Measurements from ENCODE around the gene APPL1.

APPL1 gene

GRCh38 chr3:57227204-57227929, at the start of gene APPL1:
Gene APPL1, plus strand, starts transcription at chr3:57227729. Its CDS starts 155 bp downstream, at chr3:57227884.
- peak; percentile 92 to 96 for DNase-seq

DNA sequence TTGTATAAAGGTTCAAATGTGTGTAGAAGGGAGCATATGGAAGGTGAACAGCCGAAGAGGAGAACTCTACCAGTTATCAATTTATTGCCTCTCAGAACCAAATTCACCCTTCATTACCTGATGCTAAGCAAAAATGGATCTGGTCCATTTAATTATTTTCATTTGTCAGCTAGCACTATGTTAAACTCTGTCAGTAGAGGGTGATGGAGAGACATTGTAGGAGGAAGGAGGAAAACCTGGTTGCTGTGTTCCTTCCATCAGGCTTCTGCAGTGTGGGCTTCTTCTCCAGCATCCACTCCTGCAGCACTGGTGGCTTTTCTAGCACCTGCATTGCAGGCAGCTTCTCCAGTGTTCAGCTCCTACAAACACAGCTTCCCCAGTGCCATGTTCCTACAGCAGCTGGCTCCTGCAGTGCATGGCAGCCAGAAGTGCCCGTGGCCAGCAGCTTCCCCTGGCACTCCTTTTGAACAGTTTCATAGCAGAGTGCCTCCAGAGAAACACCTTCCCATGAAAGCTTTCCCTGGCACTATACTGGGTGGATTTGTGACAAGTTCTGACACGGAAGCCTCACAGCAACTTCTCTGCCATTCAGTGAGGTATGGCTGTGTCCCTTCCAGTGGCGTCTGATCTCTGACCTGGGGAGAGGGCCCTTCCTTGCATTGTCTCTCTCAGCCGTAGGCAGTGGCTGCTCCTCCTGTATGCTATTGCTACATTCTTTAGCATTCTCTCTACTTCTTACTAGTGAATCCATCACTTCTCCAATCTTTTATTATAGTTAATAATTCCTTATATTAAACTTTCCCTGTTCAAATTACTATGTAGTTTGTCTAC, 47.7 kb upstream of the APPL1 start:
- DNase-seq: no peak

GRCh38 chr3:57184526-57184925, 43.0 kb upstream of the APPL1 start:
- no peak for DNase-seq

- no peak for DNase-seq
These were observed 35.5 kb upstream of the APPL1 start for GRCh38 chr3:57192028-57192427.

DNA sequence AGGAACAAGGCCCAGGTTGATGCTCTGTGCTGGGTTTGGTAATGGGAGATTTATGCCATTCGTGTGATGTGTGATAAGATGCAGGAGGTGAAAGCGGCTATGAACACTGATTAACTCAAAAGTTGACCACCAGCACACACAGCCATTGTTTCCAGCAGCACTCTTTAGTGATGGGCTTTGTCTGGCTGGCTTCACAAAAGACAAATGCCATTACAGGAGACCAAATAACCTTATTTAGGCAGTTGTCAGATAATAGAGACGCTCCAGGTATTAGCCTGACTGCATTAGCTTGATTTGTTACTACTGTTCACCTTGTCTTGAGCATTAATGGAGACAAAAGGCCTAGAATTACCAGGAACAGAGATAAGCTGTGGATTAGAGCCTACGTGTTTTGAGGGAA, 32.9 kb upstream of the APPL1 start:
- no peak for DNase-seq

DNA sequence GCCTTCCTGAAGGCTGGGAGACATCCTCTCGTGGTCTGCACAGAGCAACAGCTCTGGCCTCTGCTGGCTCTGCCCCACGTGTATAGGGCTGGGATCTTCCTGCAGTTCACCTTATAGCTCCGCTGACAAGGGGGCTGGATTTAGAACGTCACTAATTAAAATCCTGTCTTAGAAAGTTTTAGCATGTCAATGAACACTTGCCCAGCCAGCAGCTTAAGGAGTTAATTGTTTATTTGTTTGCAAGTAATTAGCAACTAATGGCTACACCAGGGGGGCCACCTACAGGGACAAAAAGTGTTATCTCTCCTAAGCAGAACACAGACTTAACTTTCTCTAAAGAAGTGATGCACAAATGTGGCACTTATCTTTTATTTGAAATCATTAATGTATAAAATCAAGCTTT, 27.6 kb upstream of the APPL1 start, which contains the start of gene HESX1:
HESX1 (minus strand) TSS at position 84 of the 403 bp plus-strand sequence; CDS start at position 24, 60 bp downstream.
- no peak for DNase-seq

DNA sequence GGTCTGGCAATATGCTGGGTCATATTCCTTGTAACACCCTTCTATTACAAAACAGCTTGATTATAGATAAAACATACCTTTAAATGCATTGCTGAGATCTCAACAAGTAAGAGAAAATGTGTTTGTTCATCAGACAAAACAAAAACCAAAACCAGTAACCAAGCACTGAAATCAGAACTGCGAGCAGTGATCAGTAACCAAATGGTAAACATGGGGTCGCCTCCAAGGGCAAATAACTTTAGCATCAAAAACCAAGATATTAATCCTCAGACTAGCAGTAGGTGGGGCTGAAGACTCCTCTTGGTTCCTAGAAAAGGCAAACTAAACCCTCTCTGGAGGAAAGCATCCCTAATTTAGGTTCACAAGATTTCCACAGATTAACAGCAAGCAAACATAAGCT, 21.1 kb upstream of the APPL1 start:
- DNase-seq: no peak

GRCh38 chr3:57221883-57222282, 5.6 kb upstream of the APPL1 start:
- DNase-seq: no peak

GRCh38 chr3:57224856-57225255, 2.7 kb upstream of the APPL1 start:
- no peak for DNase-seq

DNA sequence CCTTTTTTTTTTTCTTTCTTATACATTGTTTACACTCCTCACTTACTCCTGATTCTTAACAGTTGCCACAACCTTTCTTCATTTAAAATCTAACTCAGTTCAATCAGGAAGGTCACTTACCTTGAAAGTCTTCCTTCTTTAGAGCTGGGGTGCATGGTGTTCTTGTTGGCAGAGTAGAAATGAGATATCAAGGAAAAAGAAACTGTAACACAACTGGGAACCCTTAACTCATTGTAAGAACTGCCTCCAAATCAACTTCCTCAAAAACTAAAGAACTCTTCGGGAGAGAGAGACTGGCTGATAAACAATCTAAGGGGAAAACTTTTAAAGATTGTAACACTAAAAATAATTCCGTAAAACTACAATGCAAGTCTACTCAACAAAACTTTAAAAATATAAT, 1.4 kb upstream of the APPL1 start:
- no peak for DNase-seq

GRCh38 chr3:57227930-57228751, 612 bp downstream of the APPL1 start:
- peak; percentile 54 to 62 for DNase-seq

DNA sequence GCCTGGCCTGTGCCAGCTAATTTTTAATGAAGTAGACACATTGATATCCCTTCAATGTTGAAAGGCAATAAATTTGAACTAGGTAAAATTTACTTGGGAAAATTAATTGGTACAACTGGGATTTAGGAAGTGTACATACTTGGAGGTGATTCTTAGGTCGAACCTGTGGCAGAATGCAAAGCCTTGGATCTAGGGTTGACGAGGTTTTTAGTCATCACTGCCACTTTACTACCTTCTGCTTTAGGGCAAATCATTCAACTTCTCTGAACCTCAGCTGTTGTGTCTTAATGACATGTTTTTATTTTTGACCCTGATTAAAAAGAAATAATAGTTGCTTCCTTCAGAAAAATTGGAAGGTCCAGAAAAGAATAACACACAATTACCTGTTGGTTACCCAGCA, 2.5 kb downstream of the APPL1 start:
- DNase-seq: no peak

DNA sequence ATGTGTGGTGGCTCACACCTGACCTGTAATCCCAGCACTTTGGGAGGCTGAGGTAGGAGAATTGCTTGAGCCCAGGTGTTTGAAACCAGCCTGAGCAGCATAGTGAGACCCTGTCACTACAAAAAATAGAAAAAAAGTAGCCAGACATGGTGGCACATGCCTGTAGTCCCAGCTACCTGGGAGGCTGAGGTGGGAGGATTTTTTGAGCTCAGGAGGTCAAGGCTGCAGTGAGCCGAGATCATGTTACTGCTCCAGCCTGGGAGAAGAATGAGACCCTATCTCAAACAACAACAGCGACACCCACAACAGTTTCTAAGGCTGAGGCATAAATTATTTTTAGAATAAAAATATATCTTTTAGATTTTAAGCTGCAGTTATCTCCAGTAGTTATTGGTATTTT, 6.3 kb downstream of the APPL1 start:
- no peak for DNase-seq

GRCh38 chr3:57234613-57235575, 7.4 kb downstream of the APPL1 start:
- DNase-seq: no peak

DNA sequence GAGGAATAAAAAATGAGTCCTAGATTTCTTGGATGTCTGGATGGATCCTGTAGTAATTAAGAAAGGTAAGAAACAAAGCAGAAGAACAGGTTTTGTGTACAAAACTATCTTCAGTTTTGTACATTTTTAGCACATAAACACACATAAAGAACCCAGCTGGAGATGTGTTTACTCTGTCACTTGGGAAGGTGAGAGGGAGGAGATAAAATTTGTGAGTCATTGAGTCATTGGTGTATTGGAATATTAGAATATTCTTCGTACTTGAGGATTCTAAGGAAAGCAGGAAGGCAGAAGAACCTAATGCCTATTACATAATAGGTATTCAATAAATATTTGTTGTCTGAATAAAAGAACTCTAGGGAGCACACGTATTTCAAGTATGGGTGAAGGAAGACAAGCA, 17.4 kb downstream of the APPL1 start:
- no peak for DNase-seq

- no peak for DNase-seq
These were observed 24.9 kb downstream of the APPL1 start for GRCh38 chr3:57252404-57252803.

DNA sequence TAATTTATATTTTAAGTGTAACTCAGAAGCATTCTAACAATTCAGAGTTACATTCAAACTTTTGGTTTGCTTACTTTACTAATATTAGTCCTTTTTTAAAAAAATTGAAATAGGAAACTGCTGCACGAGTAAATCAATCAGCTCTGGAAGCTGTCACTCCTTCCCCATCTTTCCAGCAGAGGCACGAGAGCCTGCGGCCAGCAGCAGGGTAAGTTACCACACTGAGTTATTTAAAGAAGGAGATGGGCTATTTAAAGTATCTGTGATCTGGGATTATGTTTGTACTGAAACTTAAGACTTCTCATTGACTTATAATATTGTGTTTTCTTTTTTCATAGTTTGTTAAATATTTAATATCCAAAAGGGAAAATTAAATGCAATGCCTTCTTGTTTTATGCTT, 29.3 kb downstream of the APPL1 start:
- DNase-seq: no peak

DNA sequence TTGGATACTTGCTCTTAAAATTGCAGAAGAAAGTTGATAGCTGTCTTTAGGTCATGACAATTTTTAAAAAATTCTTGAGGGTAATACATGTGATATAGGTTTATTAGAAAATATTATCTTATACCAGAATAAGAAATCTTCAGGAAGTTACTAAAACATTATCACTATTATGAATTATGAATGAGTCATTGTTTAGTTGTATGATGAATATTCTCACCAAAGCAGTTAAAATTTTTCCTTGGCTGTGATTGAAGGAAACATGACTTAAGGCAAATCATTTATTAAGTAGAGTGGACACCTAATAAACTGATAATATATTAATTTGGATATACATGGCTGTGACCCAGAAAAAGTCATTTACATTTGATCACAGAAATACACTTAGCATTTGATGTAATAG, 30.1 kb downstream of the APPL1 start:
- no peak for DNase-seq

GRCh38 chr3:57261119-57261518, 33.6 kb downstream of the APPL1 start:
- DNase-seq: no peak

GRCh38 chr3:57261929-57262328, 34.4 kb downstream of the APPL1 start:
- DNase-seq: no peak

DNA sequence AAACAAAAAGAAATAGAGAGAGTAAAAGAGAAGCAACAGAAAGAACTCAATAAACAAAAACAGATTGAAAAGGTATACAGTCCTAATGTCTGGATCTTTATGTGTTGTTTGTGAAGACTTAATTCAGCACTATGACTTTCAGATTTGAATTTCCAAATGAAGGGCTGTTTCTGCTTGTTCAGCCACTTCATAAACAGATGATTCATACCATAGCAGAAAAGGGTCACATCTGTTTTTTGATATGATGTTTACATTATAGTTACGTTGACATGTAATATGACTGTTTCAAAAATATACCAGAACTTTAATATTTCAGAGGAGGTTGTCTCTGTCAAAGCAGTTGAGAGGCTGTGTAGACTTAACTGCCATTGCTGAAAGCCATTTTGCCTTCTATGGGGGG, 40.9 kb downstream of the APPL1 start:
- DNase-seq: no peak

DNA sequence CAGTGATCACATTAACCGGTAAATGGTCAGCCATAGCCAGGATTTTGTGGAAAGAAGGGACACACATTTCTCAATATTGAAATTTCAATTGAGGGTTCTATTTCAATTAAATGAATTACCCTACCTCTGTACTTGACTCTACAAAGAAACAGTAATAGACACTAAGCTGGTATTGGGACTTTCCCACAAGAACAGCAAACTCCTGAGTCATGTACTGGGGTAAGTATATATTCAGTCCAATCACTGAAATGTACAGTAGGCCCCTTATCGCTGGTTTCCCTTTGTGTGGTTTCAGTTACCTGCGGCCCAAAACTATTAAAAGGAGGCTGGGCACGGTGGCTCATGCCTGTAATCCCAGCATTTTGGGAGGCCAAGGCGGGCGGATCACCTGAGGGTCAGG, 47.3 kb downstream of the APPL1 start:
- no peak for DNase-seq
